Fibroblast of mammary gland (primary cell): Measurements from ENCODE around the gene DMAP1.

ENCODE experiments used
- DNase-seq: peaks from one replicate; pipeline ENCODE4 v3.0.0-alpha.2; 2010; ENCODE audit warnings: low read depth
- H3K4me3 ChIP-seq: 2 replicates; pipeline ENCODE4 v1.5.1; 2011; ENCODE audit warnings: low read depth, mild to moderate bottlenecking, low read length, moderate library complexity; ENCODE audit not compliant: control insufficient read depth
- TF ChIP-seq, protein P1 (sequence below): conservative IDR thresholded peaks from 2 replicates; pipeline ENCODE4 v1.5.1; 2011; ENCODE audit warnings: low read depth, low read length, inconsistent platforms; ENCODE audit not compliant: control insufficient read depth, insufficient read depth

DMAP1 gene

GRCh38 chr1:44242746-44243145 lies 29.5 kb downstream of the DMAP1 start:
- H3K4me3 ChIP-seq: no peak overlapping the region
- TF ChIP-seq, protein P1, sequence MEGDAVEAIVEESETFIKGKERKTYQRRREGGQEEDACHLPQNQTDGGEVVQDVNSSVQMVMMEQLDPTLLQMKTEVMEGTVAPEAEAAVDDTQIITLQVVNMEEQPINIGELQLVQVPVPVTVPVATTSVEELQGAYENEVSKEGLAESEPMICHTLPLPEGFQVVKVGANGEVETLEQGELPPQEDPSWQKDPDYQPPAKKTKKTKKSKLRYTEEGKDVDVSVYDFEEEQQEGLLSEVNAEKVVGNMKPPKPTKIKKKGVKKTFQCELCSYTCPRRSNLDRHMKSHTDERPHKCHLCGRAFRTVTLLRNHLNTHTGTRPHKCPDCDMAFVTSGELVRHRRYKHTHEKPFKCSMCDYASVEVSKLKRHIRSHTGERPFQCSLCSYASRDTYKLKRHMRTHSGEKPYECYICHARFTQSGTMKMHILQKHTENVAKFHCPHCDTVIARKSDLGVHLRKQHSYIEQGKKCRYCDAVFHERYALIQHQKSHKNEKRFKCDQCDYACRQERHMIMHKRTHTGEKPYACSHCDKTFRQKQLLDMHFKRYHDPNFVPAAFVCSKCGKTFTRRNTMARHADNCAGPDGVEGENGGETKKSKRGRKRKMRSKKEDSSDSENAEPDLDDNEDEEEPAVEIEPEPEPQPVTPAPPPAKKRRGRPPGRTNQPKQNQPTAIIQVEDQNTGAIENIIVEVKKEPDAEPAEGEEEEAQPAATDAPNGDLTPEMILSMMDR: no peak
- no peak for DNase-seq

- DNase-seq: no peak
- H3K4me3 ChIP-seq: no peak overlapping the region
- TF ChIP-seq, protein P1: no peak
Observed at GRCh38 chr1:44243782-44244495, 30.7 kb downstream of the DMAP1 start.

GRCh38 chr1:44244986-44245385 lies 31.7 kb downstream of the DMAP1 start:
- no peak for DNase-seq
- no peak overlapping the region for H3K4me3 ChIP-seq

GRCh38 chr1:44246806-44247205 lies 33.5 kb downstream of the DMAP1 start:
- H3K4me3 ChIP-seq: no peak overlapping the region
- TF ChIP-seq, protein P1: no peak
- DNase-seq: no peak

More at GRCh38 chr1:44244986-44245385, 31.7 kb downstream of the DMAP1 start:
- TF ChIP-seq, protein P1: no peak

DNA sequence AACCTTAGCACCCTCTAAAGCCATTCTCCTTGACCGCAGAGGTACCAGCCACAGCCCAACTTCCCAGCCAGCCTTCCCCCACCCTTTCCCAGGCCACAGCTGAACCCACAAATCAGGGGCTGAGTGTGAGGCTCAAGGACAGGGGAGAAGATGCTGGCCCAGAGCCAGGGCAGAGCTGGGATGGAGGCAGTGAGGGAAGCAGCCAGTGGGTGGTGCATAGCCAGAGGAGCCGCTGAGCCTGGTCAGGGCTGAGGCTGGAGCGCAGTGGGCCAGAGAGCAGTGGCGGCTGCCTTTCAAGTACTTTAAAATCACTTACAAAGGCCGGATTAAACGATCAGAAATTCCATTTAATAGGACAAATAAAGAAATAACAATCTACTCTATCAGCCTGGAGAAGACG lies 36.3 kb downstream of the DMAP1 start:
- no peak overlapping the region for H3K4me3 ChIP-seq
- TF ChIP-seq, protein P1: no peak
- DNase-seq: peak; percentile 5

GRCh38 chr1:44250068-44250781 lies 37.0 kb downstream of the DMAP1 start:
- DNase-seq: no peak
- TF ChIP-seq, protein P1: no peak
- no peak overlapping the region for H3K4me3 ChIP-seq
